ENCODE data around the gene CFAP298.

The CFAP298 gene

GRCh38 chr21:32587120-32587519 lies 25.1 kb downstream of the CFAP298 start:
- H3K4me3 ChIP-seq (ENCODE audit: low read length in 2 of 2) = no peak overlapping the region
- no peaks in the 10 kb centered on the region for H3K27me3 ChIP-seq (ENCODE audit: control insufficient read depth in 3 of 3, insufficient read depth in 3 of 3, low read depth in 1 of 3, low read length in 3 of 3)
- H3K23ac ChIP-seq (ENCODE audit: low read depth, low read length, poor library complexity) = no peak overlapping the region
- H3K4ac ChIP-seq (ENCODE audit: low read length) = no peak overlapping the region
- no peak overlapping the region for H3K18ac ChIP-seq (ENCODE audit: low read length)
- H2BK120ac ChIP-seq (ENCODE audit: low read depth, low read length) = no peak overlapping the region
- no peak overlapping the region for H3K4me2 ChIP-seq (ENCODE audit: insufficient read depth, low read length, poor library complexity, severe bottlenecking)
- no peak overlapping the region for H4K91ac ChIP-seq (ENCODE audit: low read depth, low read length, poor library complexity)
- peak overlapping the region; percentile 19 for H2BK5ac ChIP-seq (ENCODE audit: low read length)
- H3K14ac ChIP-seq (ENCODE audit: low read length) = no peak overlapping the region
- no peaks in the 10 kb centered on the region for H3K9me3 ChIP-seq (replicated peaks in 1 of 2; ENCODE audit: control insufficient read depth in 2 of 2, insufficient read depth in 1 of 2, low read depth in 1 of 2, low read length in 2 of 2)
- H3K36me3 ChIP-seq (replicated peaks in 1 of 2; ENCODE audit: control insufficient read depth in 2 of 2, insufficient read depth in 2 of 2, low read length in 2 of 2) = no peaks in the 10 kb centered on the region
- H2AFZ ChIP-seq (ENCODE audit: low read length) = no peak overlapping the region
- H3K9ac ChIP-seq (ENCODE audit: low read depth, low read length, poor library complexity) = no peak overlapping the region
- WGBS, 2 donors (ENCODE audit: extremely low coverage in 2 of 2, insufficient read length in 2 of 2, insufficient replicate concordance in 1 of 2) = no CpG with 5 or more reads among the region's 13 CpGs
- no peak overlapping the region for H2BK12ac ChIP-seq (ENCODE audit: low read length)
- no peak overlapping the region for H2BK15ac ChIP-seq (ENCODE audit: low read length)
- no peak for DNase-seq (ENCODE audit: low spot score)
- H3K79me1 ChIP-seq (ENCODE audit: low read depth, low read length) = peaks cover 2% of the 10 kb centered on the region
- H2AK5ac ChIP-seq (ENCODE audit: low read depth, low read length) = no peak overlapping the region
- H3K4me1 ChIP-seq (ENCODE audit: control insufficient read depth in 2 of 2, insufficient read depth in 1 of 2, low read depth in 1 of 2, low read length in 2 of 2) = no peaks in the 10 kb centered on the region
- H4K8ac ChIP-seq (ENCODE audit: low read depth, low read length) = no peak overlapping the region
- no peak overlapping the region for H3K27ac ChIP-seq (replicated peaks; ENCODE audit: low read length)

- H3K14ac ChIP-seq (ENCODE audit: low read length) = no peak overlapping the region
- no peaks in the 10 kb centered on the region for H3K4me1 ChIP-seq (ENCODE audit: control insufficient read depth in 2 of 2, insufficient read depth in 1 of 2, low read depth in 1 of 2, low read length in 2 of 2)
- no peak overlapping the region for H2AK5ac ChIP-seq (ENCODE audit: low read depth, low read length)
- H2AFZ ChIP-seq (ENCODE audit: low read length) = no peak overlapping the region
- no peak overlapping the region for H4K91ac ChIP-seq (ENCODE audit: low read depth, low read length, poor library complexity)
- H3K4me3 ChIP-seq (ENCODE audit: low read length in 2 of 2) = no peak overlapping the region
- no peak overlapping the region for H3K18ac ChIP-seq (ENCODE audit: low read length)
- no peaks in the 10 kb centered on the region for H3K36me3 ChIP-seq (replicated peaks in 1 of 2; ENCODE audit: control insufficient read depth in 2 of 2, insufficient read depth in 2 of 2, low read length in 2 of 2)
- peaks cover 2% of the 10 kb centered on the region for H3K79me1 ChIP-seq (ENCODE audit: low read depth, low read length)
- H2BK15ac ChIP-seq (ENCODE audit: low read length) = no peak overlapping the region
- no peak overlapping the region for H2BK12ac ChIP-seq (ENCODE audit: low read length)
- H3K4ac ChIP-seq (ENCODE audit: low read length) = no peak overlapping the region
- H2BK120ac ChIP-seq (ENCODE audit: low read depth, low read length) = no peak overlapping the region
- no peak overlapping the region for H3K27ac ChIP-seq (replicated peaks; ENCODE audit: low read length)
- no peak overlapping the region for H3K23ac ChIP-seq (ENCODE audit: low read depth, low read length, poor library complexity)
- WGBS, 2 donors (ENCODE audit: extremely low coverage in 2 of 2, insufficient read length in 2 of 2, insufficient replicate concordance in 1 of 2) = no CpG with 5 or more reads among the region's 9 CpGs
- no peak overlapping the region for H2BK5ac ChIP-seq (ENCODE audit: low read length)
- H3K4me2 ChIP-seq (ENCODE audit: insufficient read depth, low read length, poor library complexity, severe bottlenecking) = no peak overlapping the region
- no peak overlapping the region for H3K9ac ChIP-seq (ENCODE audit: low read depth, low read length, poor library complexity)
- DNase-seq (ENCODE audit: low spot score) = no peak
- no peak overlapping the region for H4K8ac ChIP-seq (ENCODE audit: low read depth, low read length)
- H3K27me3 ChIP-seq (ENCODE audit: control insufficient read depth in 3 of 3, insufficient read depth in 3 of 3, low read depth in 1 of 3, low read length in 3 of 3) = no peaks in the 10 kb centered on the region
- H3K9me3 ChIP-seq (replicated peaks in 1 of 2; ENCODE audit: control insufficient read depth in 2 of 2, insufficient read depth in 1 of 2, low read depth in 1 of 2, low read length in 2 of 2) = no peaks in the 10 kb centered on the region
Observed at GRCh38 chr21:32585970-32586369, 26.2 kb downstream of the CFAP298 start.

GRCh38 chr21:32585042-32585710 lies 27.0 kb downstream of the CFAP298 start, which contains the start of gene TCP10L:
TCP10L (minus strand) TSS chr21:32585523; CDS start chr21:32584304, 1,219 bp downstream.
- Histone ChIP-seq H4K8ac (ENCODE audit: low read depth, low read length) (peak within 1 kb of the TSS; percentile 43), H2BK120ac (ENCODE audit: low read depth, low read length) (no peak within 1 kb of the TSS), H2BK12ac (ENCODE audit: low read length) (no peak within 1 kb of the TSS), H3K4me3 (ENCODE audit: low read length in 2 of 2) (no peak within 1 kb of the TSS), H2BK15ac (ENCODE audit: low read length) (no peak within 1 kb of the TSS), H3K4me1 (ENCODE audit: control insufficient read depth in 2 of 2, insufficient read depth in 1 of 2, low read depth in 1 of 2, low read length in 2 of 2) (no peaks in the 10 kb centered on the region), H3K23ac (ENCODE audit: low read depth, low read length, poor library complexity) (no peak within 1 kb of the TSS), H3K9ac (ENCODE audit: low read depth, low read length, poor library complexity) (no peak within 1 kb of the TSS), H3K27me3 (ENCODE audit: control insufficient read depth in 3 of 3, insufficient read depth in 3 of 3, low read depth in 1 of 3, low read length in 3 of 3) (no peaks in the 10 kb centered on the region), H3K14ac (ENCODE audit: low read length) (no peak within 1 kb of the TSS), H3K36me3 (replicated peaks in 1 of 2; ENCODE audit: control insufficient read depth in 2 of 2, insufficient read depth in 2 of 2, low read length in 2 of 2) (no peaks in the 10 kb centered on the region), H4K91ac (ENCODE audit: low read depth, low read length, poor library complexity) (no peak within 1 kb of the TSS), H3K9me3 (replicated peaks in 1 of 2; ENCODE audit: control insufficient read depth in 2 of 2, insufficient read depth in 1 of 2, low read depth in 1 of 2, low read length in 2 of 2) (no peaks in the 10 kb centered on the region), H3K18ac (ENCODE audit: low read length) (no peak within 1 kb of the TSS), H3K79me1 (ENCODE audit: low read depth, low read length) (peaks cover 2% of the 10 kb centered on the region), H3K4ac (ENCODE audit: low read length) (no peak within 1 kb of the TSS), H3K4me2 (ENCODE audit: insufficient read depth, low read length, poor library complexity, severe bottlenecking) (no peak within 1 kb of the TSS), H3K27ac (replicated peaks; ENCODE audit: low read length) (no peak within 1 kb of the TSS), H2AFZ (ENCODE audit: low read length) (no peak within 1 kb of the TSS), H2BK5ac (ENCODE audit: low read length) (no peak within 1 kb of the TSS), H2AK5ac (ENCODE audit: low read depth, low read length) (no peak within 1 kb of the TSS)
- no peak for DNase-seq (ENCODE audit: low spot score)
- no CpG with 5 or more reads among the region's 17 CpGs for WGBS, 2 donors (ENCODE audit: extremely low coverage in 2 of 2, insufficient read length in 2 of 2, insufficient replicate concordance in 1 of 2)

- Histone ChIP-seq H3K36me3 (replicated peaks in 1 of 2; ENCODE audit: control insufficient read depth in 2 of 2, insufficient read depth in 2 of 2, low read length in 2 of 2) (no peaks in the 10 kb centered on the region), H4K8ac (ENCODE audit: low read depth, low read length) (peak overlapping the region; percentile 43), H3K9me3 (replicated peaks in 1 of 2; ENCODE audit: control insufficient read depth in 2 of 2, insufficient read depth in 1 of 2, low read depth in 1 of 2, low read length in 2 of 2) (no peaks in the 10 kb centered on the region), H4K91ac (ENCODE audit: low read depth, low read length, poor library complexity) (no peak overlapping the region), H3K18ac (ENCODE audit: low read length) (no peak overlapping the region), H3K79me1 (ENCODE audit: low read depth, low read length) (peaks cover 2% of the 10 kb centered on the region), H3K27me3 (ENCODE audit: control insufficient read depth in 3 of 3, insufficient read depth in 3 of 3, low read depth in 1 of 3, low read length in 3 of 3) (no peaks in the 10 kb centered on the region), H3K4me3 (ENCODE audit: low read length in 2 of 2) (no peak overlapping the region), H2AFZ (ENCODE audit: low read length) (no peak overlapping the region), H2AK5ac (ENCODE audit: low read depth, low read length) (no peak overlapping the region), H2BK12ac (ENCODE audit: low read length) (no peak overlapping the region), H3K27ac (replicated peaks; ENCODE audit: low read length) (no peak overlapping the region), H2BK5ac (ENCODE audit: low read length) (no peak overlapping the region), H3K9ac (ENCODE audit: low read depth, low read length, poor library complexity) (no peak overlapping the region), H3K4ac (ENCODE audit: low read length) (no peak overlapping the region), H3K23ac (ENCODE audit: low read depth, low read length, poor library complexity) (no peak overlapping the region), H3K4me2 (ENCODE audit: insufficient read depth, low read length, poor library complexity, severe bottlenecking) (no peak overlapping the region), H3K14ac (ENCODE audit: low read length) (peak overlapping the region; percentile 43), H3K4me1 (ENCODE audit: control insufficient read depth in 2 of 2, insufficient read depth in 1 of 2, low read depth in 1 of 2, low read length in 2 of 2) (no peaks in the 10 kb centered on the region), H2BK120ac (ENCODE audit: low read depth, low read length) (no peak overlapping the region), H2BK15ac (ENCODE audit: low read length) (no peak overlapping the region)
- DNase-seq (ENCODE audit: low spot score) = no peak
- 100% methylated on average over 4 of the region's 8 CpGs; no CpG with 5 or more reads in 1 of the 2 donors for WGBS, 2 donors (ENCODE audit: extremely low coverage in 2 of 2, insufficient read length in 2 of 2, insufficient replicate concordance in 1 of 2)
Observed at GRCh38 chr21:32584472-32584871, 27.7 kb downstream of the CFAP298 start.
